Bone marrow (tissue), 2 donors: ENCODE data around the gene GANAB.
"Not testable (repeated sequence)": the region's sequence is repeated elsewhere in the genome, so short reads cannot be mapped to it uniquely, and the experiment has no call there.

Experiments used
- DNase-seq, 2 donors: peaks; one replicate each; lab custom pipeline; 2025; lab: John Stamatoyannopoulos, UW

The GANAB gene

DNA sequence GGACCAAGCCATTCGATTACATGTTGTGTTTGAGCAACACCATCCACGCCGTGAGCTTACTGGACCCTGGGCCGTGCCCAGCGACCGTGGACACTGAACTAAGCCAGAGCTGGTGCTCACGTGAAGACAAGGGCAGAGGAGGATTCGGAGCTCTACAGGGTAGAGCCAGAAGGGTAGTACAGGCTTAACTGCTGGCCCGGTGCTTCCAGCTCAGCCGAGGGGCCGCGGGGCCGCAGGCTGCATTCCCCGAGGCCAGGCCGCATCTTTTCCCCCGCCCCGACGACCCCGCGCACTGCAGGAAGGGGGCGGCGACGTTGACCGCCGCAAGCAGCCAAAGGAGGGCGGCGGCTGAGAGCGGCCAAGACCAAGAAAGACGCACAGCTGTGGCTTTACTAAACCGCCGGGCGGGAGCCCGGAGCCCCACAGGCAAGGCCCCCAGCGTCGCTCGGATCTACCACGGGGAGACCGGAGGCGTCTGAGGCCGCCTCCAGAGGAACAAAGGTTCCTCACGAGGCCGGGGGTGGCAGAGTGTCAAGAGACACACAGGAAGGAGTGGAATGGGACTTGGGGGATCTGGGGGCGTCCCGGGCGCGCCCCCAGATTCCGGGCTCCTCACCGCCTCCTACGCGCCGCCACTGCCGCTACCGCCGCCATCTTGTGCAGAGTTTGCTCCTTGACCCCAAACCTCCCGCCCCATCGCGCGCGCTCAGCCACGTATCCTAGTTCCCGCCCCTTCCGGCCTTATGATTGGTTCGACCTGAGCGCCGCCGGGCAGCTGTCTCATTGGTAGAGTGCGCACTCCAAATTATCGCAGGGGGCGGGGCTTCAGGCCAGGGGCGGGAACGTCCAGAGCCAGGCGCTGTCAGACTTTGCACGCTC is at the start of gene GANAB:
TSS of gene GANAB (minus strand) at position 668 of the 879 bp plus-strand sequence. CDS start at position 654, 14 bp downstream.
- DNase-seq = peak; percentile 91 to 99

DNA sequence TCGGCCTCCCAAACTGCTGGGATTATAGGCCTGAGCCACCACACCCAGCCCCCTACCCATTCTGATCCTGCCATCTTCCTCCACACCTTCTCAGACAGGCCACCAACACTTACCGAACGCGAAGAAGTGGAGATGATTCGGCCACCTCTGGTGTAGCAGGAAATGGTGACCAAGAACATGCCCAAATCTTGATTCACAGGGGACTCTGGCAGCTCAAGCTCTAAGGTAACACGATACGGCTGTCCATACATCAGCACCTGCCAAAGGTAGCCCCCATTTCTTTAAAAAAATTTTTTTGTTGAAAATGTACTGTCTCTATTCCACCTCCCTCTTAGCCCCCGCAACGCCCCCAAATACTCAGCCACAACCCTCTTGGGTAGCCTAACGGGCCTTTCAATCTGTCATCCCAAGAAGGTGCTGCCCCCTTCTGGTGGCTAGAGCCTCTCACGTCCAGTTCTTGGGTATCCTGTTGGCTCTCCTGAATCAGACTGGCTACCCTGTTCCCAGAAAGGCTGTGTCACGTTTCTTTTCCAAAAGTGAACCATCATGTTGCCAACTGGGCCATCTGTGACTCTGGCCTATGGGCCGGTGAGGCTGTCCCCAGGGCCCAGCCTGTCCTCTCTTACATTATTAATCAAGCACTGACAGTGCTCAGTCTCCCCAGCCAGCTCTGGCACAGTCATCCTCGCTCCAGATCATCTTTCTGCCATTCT is 48.2 kb upstream of the GANAB start:
- DNase-seq = peak; percentile 46 to 56

DNA sequence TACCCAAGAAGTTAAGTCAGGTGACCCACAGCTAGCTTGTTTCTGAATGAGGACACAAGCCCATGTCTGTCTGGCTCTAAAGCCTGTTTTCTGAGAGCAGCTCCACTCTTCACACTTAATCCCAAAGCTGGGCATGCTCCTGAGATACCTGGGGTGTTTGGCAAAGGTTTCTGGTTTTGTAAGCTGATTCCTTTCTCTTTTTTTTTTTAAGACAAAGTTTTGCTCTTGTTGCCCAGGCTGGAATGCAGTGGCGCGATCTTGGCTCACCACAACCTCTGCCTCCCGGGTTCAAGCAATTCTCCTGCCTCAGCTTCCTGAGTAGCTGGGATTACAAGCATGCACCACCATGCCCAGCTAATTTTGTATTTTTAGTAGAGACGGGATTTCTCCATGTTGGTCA is 47.2 kb upstream of the GANAB start:
- DNase-seq = not testable (repeated sequence)

DNA sequence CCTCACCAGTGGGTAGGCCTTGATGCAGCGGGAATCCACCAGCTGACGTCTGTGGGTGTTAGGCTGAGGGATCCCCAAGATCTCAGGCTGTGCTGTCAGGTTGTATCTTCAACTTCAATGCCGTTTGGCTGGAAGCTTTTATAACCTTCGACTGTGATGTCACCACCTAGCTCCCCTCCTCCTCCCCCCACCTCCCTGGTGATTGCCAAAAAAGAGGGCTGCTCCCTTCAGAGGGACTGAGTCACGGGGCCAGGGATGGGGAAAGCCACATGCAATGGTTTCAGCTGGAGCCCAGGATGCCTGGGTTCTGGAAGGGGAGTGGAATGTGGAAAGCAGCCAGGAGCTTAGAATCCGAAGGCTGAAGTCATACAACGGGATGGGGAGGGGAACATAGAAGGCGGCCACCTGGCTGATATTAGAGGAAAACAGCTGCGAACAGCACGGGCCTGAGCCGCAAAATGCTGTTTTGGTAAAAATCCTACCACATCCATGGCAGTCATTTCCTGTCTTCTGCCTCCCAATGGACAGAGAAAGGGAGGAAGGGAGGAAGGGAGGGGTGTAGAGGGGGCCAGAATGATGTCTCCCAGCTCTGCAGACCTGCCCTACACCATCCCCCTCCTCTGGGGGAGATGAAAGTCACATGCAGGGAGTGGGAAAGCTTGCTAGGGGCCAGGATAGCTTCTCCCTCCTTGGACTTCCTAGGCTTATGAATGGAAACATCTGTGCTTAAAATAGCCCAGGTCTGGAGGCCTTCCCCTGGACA is 43.2 kb upstream of the GANAB start, which contains the start of gene LRRN4CL:
TSS of gene LRRN4CL (minus strand) at position 110 of the 763 bp plus-strand sequence. CDS start 1,022 bp downstream, outside the sequence.
- no peak for DNase-seq

DNA sequence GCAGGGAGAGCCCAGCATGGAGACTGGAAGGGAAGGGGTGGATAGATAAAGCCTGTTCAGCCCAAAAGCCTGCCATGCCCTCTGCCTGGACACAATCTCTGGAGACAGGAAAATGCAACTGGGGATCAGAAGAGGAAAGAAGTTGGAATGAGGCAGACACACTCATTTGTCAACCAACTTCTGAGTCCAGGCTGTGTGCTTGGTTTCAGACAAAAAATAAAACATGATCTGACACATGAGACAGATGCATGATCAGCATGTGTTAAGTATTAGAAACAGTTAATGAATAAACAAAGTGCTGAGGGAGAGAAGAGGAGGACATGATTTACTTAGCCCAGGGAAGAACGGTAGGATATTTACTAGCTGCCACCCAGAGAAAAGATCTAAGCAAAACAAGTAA is 42.1 kb upstream of the GANAB start:
- no peak for DNase-seq

DNA sequence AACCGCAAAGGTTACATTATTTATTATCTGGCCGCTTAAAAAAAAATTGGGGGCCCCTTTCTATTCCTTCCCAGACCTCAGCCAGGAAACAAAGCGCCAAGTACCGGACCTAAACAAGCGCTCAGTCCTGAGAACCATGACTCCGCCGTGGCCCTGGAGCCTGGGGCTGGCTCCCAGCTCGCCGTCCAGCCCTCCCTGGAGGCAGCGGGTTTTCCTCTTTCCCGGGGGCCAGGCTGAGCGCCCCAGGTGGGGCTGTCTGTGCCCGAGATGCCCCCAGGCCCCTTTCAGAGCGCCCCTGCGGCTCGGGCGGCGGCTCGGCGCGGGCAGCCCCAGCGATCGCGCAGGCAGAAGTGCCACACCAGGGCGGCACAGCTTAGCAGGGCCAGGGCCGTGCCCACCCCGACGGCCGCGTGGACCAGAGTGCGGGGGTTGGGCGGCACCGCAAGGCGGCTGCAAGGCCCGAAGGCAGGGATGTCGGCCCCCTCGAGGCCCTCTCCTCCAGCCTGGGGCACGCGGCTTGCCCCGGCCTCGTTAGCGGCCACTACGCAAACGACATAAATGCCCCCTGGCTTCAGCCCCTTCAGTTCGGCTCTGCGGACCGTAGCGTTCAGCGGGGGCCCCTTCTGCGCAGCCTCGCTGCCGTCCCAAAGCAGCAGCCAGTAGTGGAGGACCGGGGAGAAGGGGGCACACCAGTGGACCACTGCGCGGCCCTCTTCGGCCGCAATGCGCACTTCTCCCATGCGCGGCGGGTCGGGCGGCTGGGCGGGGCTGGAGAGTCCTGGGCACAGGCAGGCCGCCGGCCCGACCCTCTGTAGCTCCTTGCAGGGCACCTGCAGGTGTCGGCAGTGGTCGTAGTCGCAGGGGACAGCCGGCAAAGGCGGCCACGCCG is 41.3 kb upstream of the GANAB start:
- no peak for DNase-seq

DNA sequence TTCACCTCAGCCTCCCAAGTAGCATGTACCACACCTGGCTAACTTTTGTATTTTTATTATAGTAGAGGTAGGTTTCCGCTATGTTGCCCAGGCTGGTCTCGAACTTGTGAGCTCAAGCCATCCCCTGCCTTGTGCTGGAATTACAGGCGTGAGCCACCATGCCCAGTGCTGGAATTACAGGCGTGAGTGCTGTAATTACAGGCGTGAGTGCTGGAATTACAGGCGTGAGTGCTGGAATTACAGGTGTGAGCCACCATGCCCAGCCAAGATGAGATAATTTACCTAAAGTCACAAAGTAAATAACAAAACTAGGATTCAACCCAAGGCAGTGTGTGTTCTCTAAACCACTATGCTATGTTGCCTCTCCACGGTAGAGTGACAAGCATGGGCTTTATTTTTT is 36.1 kb upstream of the GANAB start:
- DNase-seq = no peak

DNA sequence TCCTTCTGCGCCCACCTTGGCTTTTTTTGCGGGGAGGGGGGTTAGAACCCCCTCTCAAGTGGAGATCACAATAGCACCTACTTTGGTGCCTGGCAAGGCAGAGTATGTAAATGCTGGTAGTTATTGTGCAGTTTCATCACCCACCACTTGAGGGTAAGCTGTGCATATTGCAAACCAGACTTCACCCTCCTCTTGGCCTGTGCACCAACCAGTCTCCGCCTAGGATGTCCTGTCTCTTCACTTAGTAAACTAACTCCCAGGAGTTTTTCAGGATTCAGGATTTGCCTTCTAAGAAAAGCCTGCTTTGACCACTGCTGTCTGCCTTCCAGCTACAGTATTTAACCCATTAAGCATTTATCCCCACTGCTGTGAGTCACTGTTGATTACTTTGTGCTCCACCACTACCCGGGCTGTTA is 34.4 kb upstream of the GANAB start:
- peak in 1 of 2 donors; percentile 62 for DNase-seq

DNA sequence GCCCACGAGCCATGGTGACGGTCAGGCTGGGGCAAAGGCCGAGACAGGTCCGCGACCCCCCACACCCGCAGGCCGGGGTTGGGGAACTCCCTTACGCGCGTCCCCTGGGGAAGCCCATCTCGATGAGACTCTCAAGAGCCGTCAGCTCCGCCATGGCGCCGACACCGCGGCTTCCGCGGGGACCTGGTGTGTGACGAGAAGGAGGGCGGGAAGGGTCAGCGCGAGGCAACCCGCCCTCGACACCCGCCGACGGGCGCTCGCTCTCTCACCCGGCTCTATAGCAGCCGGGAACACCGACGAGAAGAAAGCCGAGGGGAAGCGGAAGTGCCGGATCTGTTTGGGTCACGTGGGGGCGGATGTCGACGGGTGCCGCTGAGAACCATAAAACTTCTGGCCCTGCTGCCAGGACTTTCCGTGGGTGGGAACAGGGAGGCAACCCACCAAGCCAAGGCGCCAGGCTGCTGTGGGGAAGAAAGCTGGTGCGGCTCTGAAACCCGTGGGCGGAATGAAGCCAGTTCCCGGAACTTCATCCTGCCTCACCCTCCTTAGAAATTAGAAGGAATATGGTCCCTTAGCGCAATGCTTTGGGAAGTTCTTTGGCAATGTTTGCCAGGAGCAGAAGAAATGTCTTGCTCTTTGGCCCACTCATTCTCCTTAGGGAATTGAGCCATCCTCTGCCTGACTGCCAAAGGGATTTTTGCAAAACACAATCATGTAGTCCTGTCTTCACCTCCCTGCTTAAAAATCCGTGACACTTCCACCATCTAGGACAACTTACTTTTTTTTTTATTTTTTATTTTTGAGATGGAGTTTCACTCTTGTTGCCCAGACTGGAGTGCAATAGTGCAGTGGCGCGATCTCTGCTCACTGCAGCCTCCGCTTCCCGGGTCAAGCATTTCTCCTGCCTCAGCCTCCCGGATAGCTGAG is 32.6 kb upstream of the GANAB start, which contains the start of gene UBXN1:
TSS of gene UBXN1 (minus strand) at position 304 of the 927 bp plus-strand sequence. CDS start at position 154, 150 bp downstream.
- DNase-seq = peak; percentile 83 to 87

DNA sequence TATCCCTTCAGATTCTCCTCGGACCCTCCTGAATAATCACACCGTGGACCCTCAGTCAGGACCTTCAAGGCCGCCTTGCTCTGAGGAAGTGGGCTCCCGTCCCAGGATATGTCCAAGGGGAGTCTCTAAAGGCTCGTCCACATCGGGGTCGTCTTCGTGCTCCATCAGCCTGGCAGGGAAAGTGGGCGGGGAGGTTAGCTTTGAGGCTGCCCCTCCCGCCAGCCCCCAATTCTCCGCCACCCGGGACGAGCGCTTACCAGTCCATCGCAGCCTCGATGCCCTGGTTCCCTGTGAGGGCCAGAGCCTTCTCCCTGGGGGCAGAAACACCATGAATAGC is 32.0 kb upstream of the GANAB start:
- no peak for DNase-seq

DNA sequence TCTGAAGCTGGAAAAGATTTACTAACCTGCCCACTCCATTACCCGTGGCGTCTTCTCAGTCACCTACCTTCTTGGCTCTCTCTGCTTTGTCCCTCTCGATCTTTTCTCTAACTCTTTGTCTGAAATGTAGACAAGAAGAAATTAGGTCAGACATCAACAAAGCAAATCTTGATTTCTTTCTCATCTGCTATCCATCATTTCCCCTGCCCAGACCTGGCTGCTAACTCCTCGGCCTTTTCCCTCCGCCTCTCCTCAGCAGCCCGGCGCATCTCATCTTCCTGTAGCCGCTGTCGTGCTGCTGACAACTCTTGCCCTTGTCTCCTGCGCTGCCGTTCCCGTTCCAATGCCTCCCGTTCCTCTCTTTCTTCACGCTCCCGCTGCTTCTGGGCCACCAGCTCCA is 31.3 kb upstream of the GANAB start:
- DNase-seq = no peak

DNA sequence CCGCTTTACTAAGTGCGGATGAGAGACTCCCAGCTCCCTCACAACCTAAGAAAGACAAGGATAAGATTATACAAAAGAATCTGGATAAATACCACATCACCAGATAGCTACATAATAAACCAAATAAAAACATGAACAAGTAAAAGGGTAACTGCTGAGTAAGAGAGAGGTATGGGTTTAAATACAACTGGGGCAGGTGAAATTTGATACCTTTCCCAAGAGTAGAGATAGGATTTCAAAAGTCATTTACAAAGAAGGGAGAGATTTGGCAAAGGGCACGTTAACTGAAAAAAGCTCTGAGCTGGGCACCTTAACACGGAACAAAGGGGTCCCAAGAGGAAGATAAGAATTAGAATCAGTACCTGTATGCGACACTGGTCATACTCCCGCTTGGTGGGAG is 30.7 kb upstream of the GANAB start:
- no peak for DNase-seq

DNA sequence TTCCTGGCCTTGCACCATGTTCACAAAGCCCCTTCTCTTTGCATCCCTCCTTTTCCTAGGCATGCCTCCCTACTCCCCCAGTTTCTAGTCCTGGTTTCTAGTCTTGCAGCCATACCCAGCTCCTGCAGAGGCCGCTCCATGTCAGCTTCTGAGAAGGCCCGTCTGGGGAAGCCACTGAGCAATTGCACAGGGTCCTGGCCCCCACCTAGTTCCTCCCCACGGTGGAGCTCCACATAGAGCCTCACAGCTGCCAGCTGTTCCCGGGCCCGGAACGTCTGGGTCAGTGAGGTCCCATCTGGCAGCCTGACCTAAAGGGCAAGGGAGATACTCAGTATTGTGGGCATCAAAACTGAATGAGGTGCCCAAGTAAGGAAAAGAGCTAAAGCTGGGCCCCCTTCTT is 30.3 kb upstream of the GANAB start:
- no peak for DNase-seq

DNA sequence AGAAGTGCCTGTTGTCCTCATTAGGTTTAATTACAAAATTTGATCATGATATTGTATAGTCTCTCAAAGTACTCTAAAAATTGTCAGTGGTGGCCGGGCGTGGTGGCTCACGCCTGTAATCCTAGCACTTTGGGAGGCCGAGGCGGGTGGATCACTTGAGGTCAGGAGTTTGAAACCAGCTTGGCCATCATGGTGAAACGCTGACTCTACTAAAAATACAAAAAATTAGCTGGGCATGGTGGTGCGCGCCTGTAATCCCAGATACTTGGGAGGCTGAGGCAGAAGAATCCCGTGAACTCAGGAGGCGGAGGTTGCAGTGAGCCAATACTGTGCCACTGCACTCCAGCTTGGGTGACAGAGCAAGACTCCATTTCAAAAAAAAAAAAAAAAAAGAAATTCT is 29.0 kb upstream of the GANAB start:
- DNase-seq = not testable (repeated sequence)

DNA sequence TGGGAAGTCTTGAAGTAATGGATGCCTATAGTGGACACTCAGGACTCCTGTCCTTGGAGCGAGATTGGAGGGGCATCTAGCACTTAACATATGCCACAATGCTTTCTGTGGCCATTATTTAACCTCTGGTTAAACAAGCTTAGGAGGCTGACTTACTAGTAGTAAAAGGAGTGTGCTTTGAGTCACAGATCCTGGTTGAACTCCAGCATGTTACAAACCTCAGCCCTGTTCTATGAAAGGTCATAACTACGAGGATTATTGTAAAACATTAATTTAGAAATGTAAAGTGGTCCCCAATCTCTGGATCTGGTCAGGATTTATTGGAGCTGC is 26.7 kb upstream of the GANAB start:
- DNase-seq = no peak

DNA sequence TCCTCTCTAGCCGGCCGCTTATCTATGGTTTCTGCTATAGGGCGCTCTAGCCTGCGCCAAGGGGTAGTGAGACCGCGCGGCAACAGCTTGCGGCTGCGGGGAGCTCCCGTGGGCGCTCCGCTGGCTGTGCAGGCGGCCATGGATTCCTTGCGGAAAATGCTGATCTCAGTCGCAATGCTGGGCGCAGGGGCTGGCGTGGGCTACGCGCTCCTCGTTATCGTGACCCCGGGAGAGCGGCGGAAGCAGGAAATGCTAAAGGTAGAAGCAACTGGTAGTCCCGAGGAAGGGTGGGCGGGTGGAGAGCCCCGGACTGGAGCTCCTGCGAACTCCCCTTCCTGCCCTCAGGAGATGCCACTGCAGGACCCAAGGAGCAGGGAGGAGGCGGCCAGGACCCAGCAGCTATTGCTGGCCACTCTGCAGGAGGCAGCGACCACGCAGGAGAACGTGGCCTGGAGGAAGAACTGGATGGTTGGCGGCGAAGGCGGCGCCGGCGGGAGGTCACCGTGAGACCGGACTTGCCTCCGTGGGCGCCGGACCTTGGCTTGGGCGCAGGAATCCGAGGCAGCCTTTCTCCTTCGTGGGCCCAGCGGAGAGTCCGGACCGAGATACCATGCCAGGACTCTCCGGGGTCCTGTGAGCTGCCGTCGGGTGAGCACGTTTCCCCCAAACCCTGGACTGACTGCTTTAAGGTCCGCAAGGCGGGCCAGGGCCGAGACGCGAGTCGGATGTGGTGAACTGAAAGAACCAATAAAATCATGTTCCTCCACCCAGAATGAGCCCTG is 25.4 kb upstream of the GANAB start, which contains the start of the genes LBHD1 and UQCC3:
TSS of gene LBHD1 (minus strand) at position 660 of the 782 bp plus-strand sequence. CDS start 2,236 bp downstream, outside the sequence.
TSS of gene UQCC3 (plus strand) at position 66 of the 782 bp plus-strand sequence. CDS start at position 139, 73 bp downstream.
- DNase-seq = peak; percentile 75 to 76

DNA sequence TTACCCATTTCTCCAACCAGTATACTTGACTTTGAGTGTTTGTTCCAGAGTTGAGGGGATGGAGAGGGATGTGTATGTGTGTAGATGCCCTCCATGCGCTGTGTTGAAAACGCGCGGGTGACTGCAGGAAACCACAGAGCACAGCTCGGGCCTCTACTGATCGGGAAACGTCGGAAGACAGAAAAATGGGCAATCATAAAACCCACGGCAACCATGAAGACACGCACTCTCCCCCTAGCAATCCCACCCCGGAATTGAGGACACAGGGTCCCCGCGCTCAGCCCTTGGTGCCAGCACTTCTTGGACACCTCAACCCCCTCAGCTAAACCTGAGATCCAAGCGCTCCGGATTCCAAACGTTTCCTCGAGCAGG is 24.8 kb upstream of the GANAB start:
- no peak for DNase-seq

DNA sequence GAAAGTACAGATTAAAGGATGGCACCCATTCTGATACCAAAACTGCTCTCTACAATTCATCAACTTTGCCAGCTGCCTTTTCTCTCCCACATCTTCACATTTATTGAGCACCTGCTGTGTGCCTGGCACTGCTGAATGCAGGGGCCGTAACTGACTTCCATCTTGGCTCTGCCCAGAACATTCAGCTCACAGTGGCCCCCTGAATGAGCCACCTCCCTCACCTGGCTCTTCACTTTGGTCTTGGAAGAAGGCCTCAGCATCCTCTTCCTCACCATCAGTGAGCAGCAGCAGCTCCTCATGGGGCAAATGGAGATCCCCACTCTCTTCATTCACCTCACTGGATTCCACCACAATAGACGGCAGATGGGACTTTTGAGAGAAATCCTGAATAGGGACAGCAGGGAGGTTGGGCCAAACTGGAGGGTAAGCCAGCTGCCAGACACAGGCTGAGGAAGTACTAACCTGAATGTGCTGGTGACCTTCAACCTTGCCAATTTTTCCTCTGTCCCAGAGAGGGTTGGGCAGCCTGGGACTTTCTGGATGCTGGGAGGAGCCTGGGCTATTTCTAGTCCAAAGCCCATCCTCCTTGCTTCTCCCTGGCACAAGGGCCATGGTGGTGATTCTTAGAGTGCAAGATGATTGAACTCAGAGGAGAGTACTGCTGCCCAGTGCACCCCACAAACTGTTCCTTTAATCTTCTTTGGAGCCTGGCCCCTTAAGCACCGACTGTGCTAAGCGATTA is 23.2 kb upstream of the GANAB start:
- DNase-seq = no peak

DNA sequence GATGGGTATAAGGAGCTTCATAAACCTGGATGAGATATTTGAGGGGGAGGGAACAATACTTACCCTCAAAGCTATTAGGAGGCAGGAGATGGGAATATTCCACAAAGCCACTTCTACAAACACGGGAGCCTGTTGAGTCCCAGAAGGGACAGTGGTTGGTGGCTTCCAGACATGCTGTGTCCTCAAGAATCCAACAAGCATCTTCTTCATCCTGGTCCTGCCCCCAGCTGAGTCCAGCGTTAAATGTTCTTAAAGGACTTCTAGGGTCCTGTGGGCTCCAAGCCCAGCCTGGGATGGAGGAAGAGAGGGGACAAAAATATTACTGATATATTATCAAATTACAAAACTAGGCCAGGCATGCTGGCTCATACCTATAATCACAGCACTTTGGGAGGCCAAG is 21.0 kb upstream of the GANAB start:
- DNase-seq = no peak
